ENCODE measurements around the gene IFITM1.

The IFITM1 gene

GRCh38 chr11:291281-292210 lies 22.3 kb upstream of the IFITM1 start:
- DNase-seq: no peak
- in situ Hi-C loops (cut with HindIII; ENCODE audit: low pct_ligation_motif_present, low pct_unique_long_range_greater_than_20kb, low sequenced_read_pairs): no loop called here

GRCh38 chr11:292211-293121 lies 21.4 kb upstream of the IFITM1 start:
- DNase-seq: no peak
- in situ Hi-C loops (cut with HindIII; ENCODE audit: low pct_ligation_motif_present, low pct_unique_long_range_greater_than_20kb, low sequenced_read_pairs): no loop called here

- DNase-seq: no peak
- in situ Hi-C loops (cut with HindIII; ENCODE audit: low pct_ligation_motif_present, low pct_unique_long_range_greater_than_20kb, low sequenced_read_pairs): no loop called here
Measured at GRCh38 chr11:293271-293851, 20.5 kb upstream of the IFITM1 start.

GRCh38 chr11:293852-294661 lies 19.8 kb upstream of the IFITM1 start:
- DNase-seq: no peak
- in situ Hi-C loops (cut with HindIII; ENCODE audit: low pct_ligation_motif_present, low pct_unique_long_range_greater_than_20kb, low sequenced_read_pairs): no loop called here

- no peak for DNase-seq
- in situ Hi-C loops (cut with HindIII; ENCODE audit: low pct_ligation_motif_present, low pct_unique_long_range_greater_than_20kb, low sequenced_read_pairs): no loop called here
Measured at GRCh38 chr11:294780-295179, 19.1 kb upstream of the IFITM1 start.

- in situ Hi-C loops (cut with HindIII; ENCODE audit: low pct_ligation_motif_present, low pct_unique_long_range_greater_than_20kb, low sequenced_read_pairs): no loop called here
- DNase-seq: no peak
Measured at GRCh38 chr11:295351-296170, 18.3 kb upstream of the IFITM1 start.

GRCh38 chr11:296171-297050 lies 17.4 kb upstream of the IFITM1 start:
- DNase-seq: no peak
- in situ Hi-C loops (cut with HindIII; ENCODE audit: low pct_ligation_motif_present, low pct_unique_long_range_greater_than_20kb, low sequenced_read_pairs): no loop called here

- in situ Hi-C loops (cut with HindIII; ENCODE audit: low pct_ligation_motif_present, low pct_unique_long_range_greater_than_20kb, low sequenced_read_pairs): no loop called here
- no peak for DNase-seq
Measured at GRCh38 chr11:297051-297585, 16.7 kb upstream of the IFITM1 start.

- no peak for DNase-seq
- in situ Hi-C loops (cut with HindIII; ENCODE audit: low pct_ligation_motif_present, low pct_unique_long_range_greater_than_20kb, low sequenced_read_pairs): no loop called here
Measured at GRCh38 chr11:297586-298405, 16.0 kb upstream of the IFITM1 start.

- no peak for DNase-seq
- in situ Hi-C loops (cut with HindIII; ENCODE audit: low pct_ligation_motif_present, low pct_unique_long_range_greater_than_20kb, low sequenced_read_pairs): no loop called here
Measured at GRCh38 chr11:298406-299065, 15.3 kb upstream of the IFITM1 start.

- no peak for DNase-seq
- in situ Hi-C loops (cut with HindIII; ENCODE audit: low pct_ligation_motif_present, low pct_unique_long_range_greater_than_20kb, low sequenced_read_pairs): no loop called here
Measured at GRCh38 chr11:299081-299891, 14.6 kb upstream of the IFITM1 start, which contains the start of gene IFITM5. Gene IFITM5 (minus strand): TSS chr11:299526. CDS start chr11:299490, 36 bp downstream.

- no peak for DNase-seq
- in situ Hi-C loops (cut with HindIII; ENCODE audit: low pct_ligation_motif_present, low pct_unique_long_range_greater_than_20kb, low sequenced_read_pairs): no loop called here
Measured at GRCh38 chr11:299951-300735, 13.7 kb upstream of the IFITM1 start.

- in situ Hi-C loops (cut with HindIII; ENCODE audit: low pct_ligation_motif_present, low pct_unique_long_range_greater_than_20kb, low sequenced_read_pairs): no loop called here
- no peak for DNase-seq
Measured at GRCh38 chr11:303363-303762, 10.5 kb upstream of the IFITM1 start.

GRCh38 chr11:304061-304506 lies 9.8 kb upstream of the IFITM1 start:
- in situ Hi-C loops (cut with HindIII; ENCODE audit: low pct_ligation_motif_present, low pct_unique_long_range_greater_than_20kb, low sequenced_read_pairs): no loop called here
- no peak for DNase-seq

Measured in ACHN (cell line).